ENCODE measurements around the gene UBR7. TPM values are rescaled to one million over a fixed set of nuclear protein-coding genes. Genes with fewer than 3 reads are reported as not detected.

The UBR7 gene
- total RNA-seq, 2 donors from 2014 or later = 24.1 to 28.1 TPM

GRCh38 chr14:93276031-93276716 is 69.1 kb downstream of the UBR7 start:
- Histone ChIP-seq H3K4me1 (ENCODE audit: control insufficient read depth in 1 of 2, low read depth in 2 of 2) (no peaks in the 10 kb centered on the region), H3K36me3 (no peaks in the 10 kb centered on the region), H3K4me3 (no peak overlapping the region), H3K27ac (no peak overlapping the region), H3K9me3 (no peaks in the 10 kb centered on the region), H3K27me3 (replicated peaks; ENCODE audit: insufficient read depth) (no peaks in the 10 kb centered on the region)
- no peak for TF ChIP-seq CTCF (IDR thresholded peaks at IDR 0.05)
- ATAC-seq (ENCODE audit: insufficient number of reproducible peaks, low FRiP score, low read depth) = no peak
- no peak for DNase-seq (ENCODE audit: low spot score)

Other genes with a start within 250 kb of the UBR7 start
- gene ITPK1, start 91.3 kb upstream of the UBR7 start, total RNA-seq = 10 to 100 TPM; 53.8 to 85.0 TPM
- gene MOAP1, start 22.4 kb upstream of the UBR7 start, total RNA-seq = 10 to 100 TPM; 26.0 to 28.6 TPM
- 1 to 10 TPM; 3.2 to 5.2 TPM for gene LYSET, start 21.9 kb upstream of the UBR7 start, total RNA-seq
- gene GON7, start 191 bp upstream of the UBR7 start, total RNA-seq = 1 to 10 TPM; 3.1 to 3.2 TPM
- gene BTBD7, start 125.8 kb downstream of the UBR7 start, total RNA-seq = 10 to 100 TPM; 21.9 to 30.5 TPM
- not detected for gene COX8C, start 139.9 kb downstream of the UBR7 start, total RNA-seq
- gene UNC79, start 223.7 kb downstream of the UBR7 start, total RNA-seq = under 1 TPM; 0.14 to 0.21 TPM